HG03064 (cell line): ENCODE results near the gene TIGD4.
A peak's percentile ranks its signal among the peaks of the same experiment; 100 is the strongest.
"Not testable (repeated sequence)": the region's sequence is repeated elsewhere in the genome, so short reads cannot be mapped to it uniquely, and the experiment has no call there.

Experiments used
- ATAC-seq: cut with Tn5 transposase; IDR thresholded peaks from one replicate; pipeline ENCODE4 v1.9.1; 2021; ENCODE audit warnings: low read depth; ENCODE audit not compliant: unreplicated experiment

The TIGD4 gene

DNA sequence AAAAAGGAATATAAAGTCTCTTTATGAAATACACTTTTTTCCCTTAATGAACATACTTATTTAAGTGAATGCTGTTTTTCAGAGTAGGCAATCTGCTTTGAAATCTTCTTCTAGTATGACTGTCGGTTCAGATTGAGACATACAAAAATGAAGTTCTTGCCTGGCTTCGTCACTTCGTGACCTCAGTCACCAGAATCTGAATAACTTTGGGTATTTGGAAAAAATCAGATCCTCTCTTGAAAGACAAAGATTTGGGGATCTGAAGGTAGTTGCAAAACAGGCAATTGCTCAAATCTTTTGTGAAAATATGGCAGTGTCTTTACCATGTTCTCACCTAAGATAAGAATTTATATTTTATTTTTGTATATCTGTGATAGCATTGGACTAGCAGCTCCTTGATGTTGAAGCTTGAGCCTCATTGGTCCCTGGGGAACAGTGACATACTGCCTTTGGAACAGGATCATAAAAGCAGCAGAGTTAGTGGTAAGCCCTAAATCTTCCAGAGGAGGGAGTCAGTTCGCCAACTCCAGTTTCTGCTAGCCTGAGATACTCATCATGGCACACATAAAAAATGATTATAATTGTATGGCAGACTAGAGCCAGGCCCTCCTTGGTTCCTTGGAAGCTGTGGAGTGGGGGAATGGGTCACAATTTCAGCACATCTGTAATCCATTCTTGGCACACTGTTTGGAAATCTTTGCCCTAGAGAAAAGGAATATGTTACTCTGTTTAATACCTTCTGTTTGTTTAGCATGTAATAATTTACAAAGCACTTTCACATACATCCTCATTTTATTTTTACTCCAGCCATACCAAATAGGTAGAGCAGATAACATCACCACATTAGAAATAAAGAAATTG is 5.2 kb upstream of the TIGD4 start:
- ATAC-seq, result no peak

DNA sequence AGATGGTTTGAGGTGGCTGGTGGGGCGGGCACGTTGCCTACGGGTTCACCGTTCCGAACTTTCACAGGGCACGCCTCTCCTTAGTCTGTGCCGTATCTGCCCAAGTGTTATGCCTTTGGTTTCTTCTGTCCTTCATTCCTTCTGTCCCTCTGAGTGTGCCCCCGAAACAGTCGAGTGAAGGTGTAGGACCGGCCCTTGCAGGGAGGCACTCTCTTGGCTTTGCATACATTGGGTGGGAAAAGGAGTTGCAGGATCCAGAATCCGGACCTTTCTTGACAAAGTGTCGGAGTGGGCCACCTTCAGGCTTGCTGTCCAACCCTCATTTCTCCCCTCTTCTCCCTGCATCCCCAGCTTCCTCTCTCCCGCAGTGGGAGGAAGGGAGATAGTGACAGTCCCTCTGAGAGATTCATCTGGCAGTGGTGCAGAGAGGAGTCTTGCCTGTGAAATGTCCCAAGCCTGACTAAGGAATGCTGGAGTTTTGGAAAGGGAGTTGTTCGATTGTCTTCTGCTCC is 793 bp upstream of the TIGD4 start:
- peak; percentile 25 for ATAC-seq

DNA sequence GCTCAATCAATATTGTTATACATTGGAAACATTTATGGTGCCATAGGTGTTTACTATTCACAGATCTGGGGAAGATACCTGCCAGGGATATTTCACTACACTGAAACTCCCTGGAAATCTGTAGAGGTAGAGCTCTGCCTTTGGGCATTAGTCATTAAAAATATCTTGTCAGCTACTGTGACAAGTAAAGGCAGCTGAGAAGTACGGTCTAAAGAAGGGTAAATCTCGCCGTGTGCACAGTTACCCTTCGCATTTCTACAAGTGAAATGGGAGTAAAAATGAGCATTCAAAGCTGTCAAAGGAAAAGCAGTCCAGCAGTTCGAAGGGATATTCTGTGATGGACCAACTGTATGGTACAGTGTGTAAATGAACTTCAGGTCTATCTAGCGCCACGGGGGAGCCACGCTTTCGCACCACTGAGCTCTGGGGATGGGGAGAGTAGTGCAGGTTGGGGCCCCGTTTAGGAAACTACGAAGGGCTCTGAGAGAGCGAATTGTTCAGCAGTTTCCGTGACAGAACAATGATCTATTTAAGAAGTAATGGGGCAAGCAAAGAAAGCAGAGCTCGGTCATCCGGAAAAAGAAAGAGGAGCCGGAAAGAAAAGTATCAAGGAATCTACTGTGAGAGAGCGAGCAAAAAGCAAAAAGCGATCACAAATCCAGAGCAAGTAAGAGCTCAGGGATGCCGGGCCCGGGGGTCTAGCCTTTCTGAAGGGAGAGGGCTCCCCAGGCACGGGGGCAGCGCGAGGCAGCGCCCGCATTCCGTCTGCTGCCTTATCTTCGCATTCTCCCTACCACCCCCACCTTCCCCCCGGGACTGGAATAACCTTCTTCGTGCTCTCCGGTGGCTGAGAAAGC is 646 bp downstream of the TIGD4 start:
- ATAC-seq, result no peak

DNA sequence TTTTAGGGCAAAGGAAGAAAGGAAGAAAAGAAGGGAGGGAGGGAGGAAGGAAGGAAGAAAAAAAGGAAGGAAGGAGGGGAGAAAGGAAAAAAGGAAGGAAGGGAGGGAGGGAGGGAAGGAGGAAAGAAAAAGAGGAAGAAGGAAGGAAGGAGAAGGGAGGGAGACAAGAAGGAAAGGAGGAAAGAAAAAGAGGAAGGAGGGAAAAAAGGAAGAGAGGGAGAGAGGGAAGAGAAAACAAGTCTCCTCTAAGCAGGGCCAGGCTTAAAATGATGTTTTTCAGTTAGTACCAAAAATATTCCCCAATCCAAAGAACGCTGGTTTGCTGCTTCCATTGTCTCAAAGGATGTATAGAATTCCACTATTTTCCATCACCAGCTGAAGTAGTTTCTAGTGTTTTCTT is 2.0 kb downstream of the TIGD4 start:
- no peak for ATAC-seq

DNA sequence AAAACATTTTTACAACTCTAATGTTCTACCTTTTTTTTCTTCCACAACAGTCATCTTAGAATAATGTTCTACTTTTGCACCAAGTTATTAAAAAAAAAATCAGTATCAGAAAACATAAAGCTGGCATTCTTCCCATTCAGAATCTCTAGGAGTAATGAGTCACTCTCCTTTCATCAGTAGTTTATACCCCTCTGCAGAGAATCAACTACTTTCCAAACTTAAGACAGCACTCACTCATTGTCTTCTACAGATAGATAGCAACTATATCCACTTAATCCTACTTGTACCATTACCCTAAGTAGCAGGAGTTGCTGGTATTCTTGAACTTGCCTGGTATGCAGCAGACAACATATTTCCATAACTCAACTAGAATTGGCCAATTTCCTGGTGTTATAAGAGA is 3.2 kb downstream of the TIGD4 start:
- ATAC-seq, result no peak

DNA sequence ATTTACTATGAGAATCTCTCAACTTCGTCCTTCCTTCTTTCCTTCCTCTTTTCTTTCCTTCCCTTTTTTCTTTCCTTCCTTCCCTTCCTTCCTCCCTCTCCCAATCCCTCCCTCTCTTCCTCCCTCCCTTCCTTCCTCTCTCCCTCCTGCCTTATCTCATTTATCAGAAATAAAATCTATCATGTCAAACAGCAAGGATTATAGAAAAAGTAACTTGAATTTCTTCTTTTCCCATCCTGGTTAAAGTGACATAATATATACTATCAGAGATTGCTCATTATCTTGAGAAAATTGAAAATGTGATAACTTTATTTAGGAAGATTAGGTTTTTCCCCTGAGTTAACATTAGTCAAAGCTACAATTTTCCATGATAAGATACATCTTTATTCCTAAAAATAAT is 5.6 kb downstream of the TIGD4 start:
- no peak for ATAC-seq

DNA sequence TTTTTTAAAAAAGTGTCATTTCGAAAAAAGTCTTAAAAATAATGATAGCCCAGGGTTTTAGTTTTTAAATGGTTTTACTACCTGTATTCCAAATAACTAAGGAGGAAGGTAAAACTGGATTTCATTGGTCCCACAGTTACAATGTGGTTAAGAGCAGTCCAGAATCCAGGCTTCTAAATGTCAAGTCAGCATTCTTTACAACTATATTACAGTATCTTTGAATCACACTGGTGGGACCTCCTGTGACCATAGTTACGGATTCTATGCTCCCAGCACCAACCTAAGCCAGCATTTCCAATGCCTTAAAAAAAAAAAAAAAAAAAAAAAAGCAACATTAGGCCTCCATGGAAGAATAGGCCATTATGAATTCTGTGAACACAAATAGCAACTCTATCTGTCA is 6.2 kb downstream of the TIGD4 start:
- ATAC-seq, result no peak

DNA sequence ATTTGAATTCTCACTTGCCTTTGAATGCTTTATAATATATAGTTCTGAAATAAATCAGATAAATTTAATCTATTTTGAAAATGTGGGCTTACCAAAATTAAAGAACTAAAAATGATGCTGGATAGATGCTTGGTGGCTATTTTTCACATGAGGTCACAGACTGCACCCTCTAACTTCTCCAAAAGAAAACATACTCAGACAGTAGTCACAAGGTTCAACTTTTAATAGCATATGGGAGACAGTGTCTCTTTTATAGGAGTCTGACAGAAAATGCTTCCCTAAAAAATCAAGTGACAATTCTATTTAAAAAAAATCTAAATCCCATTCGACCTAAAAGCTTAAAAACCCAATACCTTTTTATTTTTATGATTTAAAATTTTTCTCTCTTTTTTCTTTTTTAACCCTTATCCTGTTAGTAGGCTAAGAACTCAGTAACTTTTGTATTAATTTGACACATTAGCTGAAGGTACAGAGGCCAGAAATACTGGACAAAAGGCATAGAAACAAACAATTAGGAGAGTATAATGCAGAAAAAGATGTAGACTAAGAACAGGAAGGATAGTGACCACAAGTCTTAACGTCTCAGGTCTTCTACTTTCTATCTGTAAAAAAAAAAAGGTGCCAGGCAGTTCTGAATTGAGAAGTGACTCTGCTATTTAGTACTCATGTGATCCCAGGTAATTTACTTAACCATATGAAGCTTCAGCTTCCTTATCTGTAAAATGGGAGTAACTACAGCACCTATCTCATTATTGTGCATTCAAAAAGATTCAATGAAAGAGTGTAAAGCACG is 7.6 kb downstream of the TIGD4 start:
- ATAC-seq, result peak; percentile 93

DNA sequence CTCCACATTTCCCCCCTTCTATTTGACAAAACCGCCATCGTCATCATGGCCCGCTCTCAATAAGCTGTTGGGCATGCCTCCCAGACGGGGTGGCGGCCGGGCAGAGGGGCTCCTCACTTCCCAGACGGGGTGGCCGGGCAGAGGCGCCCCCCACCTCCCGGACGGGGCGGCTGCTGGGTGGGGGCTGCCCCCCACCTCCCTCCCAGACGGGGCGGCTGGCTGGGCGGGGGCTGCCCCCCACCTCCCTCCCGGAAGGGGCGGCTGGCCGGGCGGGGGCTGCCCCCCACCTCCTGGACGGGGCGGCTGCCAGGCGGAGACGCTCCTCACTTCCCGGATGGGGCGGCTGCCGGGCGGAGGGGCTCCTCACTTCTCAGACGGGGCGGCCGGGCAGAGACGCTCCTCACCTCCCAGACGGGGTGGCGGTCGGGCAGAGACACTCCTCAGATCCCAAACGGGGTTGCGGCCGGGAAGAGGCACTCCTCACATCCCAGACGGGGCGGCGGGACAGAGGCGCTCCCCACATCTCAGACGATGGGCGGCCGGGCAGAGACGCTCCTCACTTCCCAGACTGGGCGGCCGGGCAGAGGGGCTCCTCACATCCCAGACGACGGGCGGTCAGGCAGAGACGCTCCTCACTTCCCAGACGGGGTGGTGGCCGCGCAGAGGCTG is 14.3 kb downstream of the TIGD4 start:
- ATAC-seq, result not testable (repeated sequence)

DNA sequence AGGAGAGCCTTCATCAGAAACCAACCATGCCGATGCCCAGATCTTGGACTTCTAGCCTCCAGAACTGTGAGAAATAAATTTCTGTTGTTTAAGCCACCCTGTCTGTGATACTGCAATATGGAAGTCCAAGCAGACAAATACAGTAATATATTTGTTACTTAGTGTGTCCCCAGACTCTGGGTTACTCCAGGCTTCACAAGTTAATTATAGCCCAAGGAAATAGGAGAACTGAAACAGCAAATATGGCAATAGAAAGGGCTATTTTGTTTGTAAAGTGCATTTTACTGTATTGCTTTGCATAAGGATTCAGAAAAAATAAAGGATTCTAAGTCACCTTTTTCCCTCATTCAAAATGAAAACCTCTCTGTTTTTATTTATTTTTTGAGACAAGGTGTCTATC is 15.7 kb downstream of the TIGD4 start:
- ATAC-seq, result no peak

DNA sequence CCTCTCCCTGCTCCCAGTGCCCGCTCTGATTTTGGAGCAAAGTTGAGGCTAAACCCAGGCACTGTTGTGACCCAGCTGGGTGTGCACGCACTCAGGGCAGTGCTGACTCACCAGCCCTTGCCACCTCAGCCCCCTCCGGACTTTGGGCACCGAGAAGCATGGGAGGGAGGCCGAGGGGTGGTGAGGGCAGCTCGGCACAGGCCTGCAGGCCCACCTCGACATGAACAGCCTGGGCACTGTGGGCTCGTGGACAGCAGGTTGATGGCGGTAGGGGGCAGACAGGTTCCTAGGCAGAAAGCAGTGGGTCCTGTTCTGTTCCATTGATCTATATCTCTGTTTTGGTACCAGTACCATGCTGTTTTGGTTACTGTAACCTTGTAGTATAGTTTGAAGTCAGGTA is 30.9 kb downstream of the TIGD4 start:
- no peak for ATAC-seq

DNA sequence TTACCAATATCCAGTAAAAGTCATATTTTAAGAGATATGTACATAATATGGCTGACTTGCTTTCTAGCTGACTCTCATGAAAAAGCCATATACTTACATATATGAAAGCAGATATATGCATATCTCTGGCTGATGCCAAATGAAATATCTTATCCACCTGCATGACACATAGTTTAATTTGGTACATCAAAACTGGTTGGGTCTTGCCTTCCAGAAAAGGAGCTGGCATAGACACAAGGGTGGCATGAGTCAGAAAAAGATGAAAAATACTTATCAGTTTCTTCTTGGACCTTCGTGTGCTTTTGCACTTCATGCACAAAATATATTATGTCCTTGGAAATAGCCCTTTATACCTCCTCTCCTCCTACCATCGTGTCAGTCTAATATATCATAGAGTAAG is 32.1 kb downstream of the TIGD4 start:
- ATAC-seq, result no peak

DNA sequence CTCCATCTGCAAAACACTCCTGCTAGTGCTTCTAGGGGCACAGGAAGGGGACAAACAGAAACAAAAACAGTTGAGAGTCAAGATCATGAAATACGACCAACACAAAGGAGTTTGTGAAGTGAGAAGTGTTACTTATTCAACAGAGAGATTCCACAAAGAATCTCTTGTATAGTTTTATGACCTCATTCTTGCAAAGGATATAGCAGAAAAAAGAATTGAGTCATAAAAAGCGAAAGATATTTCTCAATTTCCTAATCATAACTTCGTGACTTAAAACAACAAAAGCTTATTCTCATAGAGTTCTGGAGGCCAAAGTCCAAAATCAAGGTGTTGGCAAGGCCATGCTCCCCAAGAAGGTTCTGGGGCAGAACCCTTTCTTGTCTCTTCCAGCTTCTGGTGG is 40.7 kb downstream of the TIGD4 start:
- no peak for ATAC-seq

DNA sequence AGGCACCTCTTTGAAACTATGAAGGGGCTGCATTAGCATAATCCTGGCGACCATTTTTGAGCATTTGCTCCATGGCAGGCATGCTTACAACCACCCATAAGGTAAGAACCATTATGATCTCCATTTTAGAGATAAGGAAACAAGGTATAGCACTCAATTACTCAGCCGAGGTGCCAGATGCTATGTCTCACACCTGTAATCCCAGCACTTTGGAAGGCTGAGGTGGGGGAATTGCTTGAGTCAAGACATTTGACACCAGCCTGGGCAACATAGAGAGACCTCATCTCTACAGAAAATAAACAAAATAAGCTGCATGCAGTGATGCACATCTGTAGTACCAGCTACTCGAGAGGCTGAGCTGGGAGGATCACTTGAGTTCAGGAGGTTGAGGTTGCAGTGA is 43.6 kb downstream of the TIGD4 start:
- ATAC-seq, result no peak

DNA sequence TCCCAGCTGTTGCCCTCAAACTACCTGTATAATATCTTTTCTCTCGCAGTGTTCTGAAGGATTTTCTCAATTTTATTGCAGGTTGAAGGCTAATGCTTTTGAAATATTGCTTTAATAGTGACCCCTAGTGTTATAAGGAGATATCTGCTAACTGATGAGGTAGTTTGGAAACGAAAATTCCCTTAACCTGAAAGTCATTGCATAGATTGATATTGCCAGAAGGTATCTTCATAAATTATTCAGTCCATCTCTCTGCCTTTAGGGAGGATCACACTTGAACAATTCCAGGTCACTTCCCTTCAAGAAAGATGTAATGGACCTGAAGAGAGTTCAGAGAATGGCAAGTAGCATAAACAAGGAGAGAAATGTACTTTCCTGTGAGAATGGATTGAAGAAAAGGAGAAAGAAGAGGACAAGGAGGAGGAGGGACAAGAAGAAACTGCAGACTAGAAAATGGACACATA is 44.1 kb downstream of the TIGD4 start:
- ATAC-seq, result no peak

DNA sequence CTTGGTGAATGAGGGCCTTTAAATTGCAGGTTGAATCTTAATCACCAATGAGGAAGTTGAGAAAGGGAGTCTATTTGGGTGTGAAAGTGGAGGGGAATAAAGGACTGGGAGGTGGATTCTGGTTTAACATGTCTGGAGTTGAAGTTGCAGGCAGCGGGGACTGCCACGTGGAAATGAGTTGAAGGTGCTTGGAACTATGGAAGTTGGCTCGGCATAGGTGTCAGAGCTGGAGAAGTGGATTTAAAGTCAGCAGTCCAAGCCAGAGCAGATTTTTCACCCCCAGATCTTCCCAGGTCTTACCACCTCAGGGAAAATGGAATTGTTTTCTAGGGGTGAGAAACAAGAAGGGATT is 44.9 kb downstream of the TIGD4 start:
- no peak for ATAC-seq

DNA sequence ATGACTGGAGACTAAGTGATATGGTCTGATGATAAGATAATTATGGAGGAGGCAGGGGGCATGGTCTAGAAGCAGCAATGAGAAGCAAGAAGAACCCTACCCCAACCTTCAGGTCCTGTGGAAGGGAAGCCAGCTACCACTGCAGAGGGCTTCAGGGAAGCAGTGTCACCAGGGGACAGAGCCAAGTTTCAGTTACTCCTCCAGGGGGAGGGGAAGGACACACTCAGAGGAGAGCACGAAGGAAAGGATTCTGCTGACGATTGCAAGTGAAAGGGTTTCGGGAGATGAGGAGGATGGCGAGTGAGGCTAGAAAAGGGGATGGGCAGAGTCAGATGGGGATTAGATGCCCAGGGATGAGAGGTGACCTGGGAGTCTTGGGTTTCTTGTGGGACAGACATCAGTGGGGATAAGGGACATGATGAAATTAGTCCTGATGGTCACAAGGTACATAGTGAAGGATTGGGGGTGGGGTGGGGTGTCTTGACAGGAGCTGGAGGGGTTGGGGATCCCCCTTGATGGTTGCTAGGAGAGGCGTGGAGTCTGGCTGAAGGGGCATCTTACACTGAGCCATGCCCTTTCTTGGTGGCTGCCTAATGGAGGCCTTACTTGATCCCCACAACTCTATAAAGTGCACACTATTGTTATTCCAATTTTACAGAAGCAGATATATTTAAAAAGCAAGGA is 45.4 kb downstream of the TIGD4 start:
- no peak for ATAC-seq

DNA sequence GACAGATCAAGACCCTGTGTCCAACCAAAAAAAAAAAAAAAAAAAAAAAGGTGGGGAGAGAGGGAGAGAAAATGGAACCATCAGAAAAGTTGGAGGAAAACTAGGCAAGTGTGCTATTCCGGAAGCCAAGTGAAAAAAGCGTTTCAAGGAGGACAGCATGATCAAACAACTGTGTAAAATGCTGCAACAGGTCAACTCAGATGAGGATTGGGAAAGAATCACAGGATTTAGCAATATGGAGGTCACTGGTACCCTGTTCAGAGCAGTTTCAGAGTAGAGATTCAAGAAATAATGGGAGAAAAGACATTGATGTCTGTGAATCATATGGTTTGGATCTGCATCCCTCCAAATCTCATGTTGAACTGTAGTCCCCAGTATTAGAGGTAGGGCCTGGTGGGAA is 47.5 kb downstream of the TIGD4 start:
- ATAC-seq, result no peak

DNA sequence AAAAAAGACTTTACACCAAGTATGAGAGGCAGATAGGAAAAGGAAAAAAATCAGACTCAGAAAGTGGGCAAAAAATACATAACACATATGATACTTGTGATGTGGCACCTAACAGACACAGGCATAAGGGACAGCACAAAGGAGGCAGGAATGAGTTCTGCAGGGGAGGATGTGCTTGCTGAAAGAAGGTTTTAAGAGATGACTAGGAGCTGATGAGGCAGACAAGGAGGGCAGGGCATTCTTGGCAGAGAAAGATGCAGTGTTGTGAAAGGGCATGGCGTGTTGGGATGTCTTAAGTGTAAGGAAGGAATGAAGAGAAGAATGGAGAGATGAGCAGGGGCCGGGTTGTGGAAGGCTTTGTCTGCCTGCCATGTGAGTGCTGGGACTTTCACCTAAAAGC is 50.1 kb downstream of the TIGD4 start:
- ATAC-seq, result no peak

DNA sequence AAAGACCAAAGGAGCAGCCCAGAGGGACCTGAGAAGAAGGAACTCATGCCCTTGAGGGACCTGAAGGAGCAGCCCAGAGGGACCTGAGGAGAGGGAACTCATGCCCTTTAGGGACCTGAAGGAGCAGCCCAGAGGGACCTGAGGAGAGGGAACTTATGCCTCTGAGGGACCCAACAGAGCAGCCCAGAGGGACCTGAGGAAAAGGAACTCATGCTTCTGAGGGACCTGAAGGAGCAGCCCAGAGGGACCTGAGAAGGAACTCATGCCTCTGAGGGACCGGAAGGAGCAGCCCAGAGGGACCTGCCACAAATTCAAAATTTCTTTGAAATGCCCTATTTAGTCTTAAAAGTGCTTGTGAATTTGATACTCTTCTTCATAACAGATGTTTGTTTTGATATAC is 51.2 kb downstream of the TIGD4 start:
- ATAC-seq, result no peak
